NCI-H226 (cell line): ENCODE results near the gene SFXN5.
"Not testable (repeated sequence)": the region's sequence is repeated elsewhere in the genome, so short reads cannot be mapped to it uniquely, and the experiment has no call there.

Experiments used
- DNase-seq: peaks from one replicate; pipeline ENCODE4 v3.0.0-alpha.2; 2015

Gene SFXN5

GRCh38 chr2:73100956-73101355, 29.4 kb upstream of the SFXN5 start:
- DNase-seq = no peak

GRCh38 chr2:73099486-73099885, 28.0 kb upstream of the SFXN5 start:
- DNase-seq = no peak

- no peak for DNase-seq
Measured at GRCh38 chr2:73095910-73096309, 24.4 kb upstream of the SFXN5 start.

- DNase-seq = not testable (repeated sequence)
Measured at GRCh38 chr2:73093601-73094218, 22.2 kb upstream of the SFXN5 start.

GRCh38 chr2:73092146-73092783, 20.8 kb upstream of the SFXN5 start:
- no peak for DNase-seq

- no peak for DNase-seq
Measured at GRCh38 chr2:73091696-73092095, 20.2 kb upstream of the SFXN5 start.

- DNase-seq = peak; percentile 61
Measured at GRCh38 chr2:73091164-73091563, 19.7 kb upstream of the SFXN5 start.

- peak; percentile 100 for DNase-seq
Measured at GRCh38 chr2:73089270-73090030, 17.9 kb upstream of the SFXN5 start.

GRCh38 chr2:73088703-73089102, 17.2 kb upstream of the SFXN5 start:
- DNase-seq = no peak

GRCh38 chr2:73088211-73088610, 16.7 kb upstream of the SFXN5 start:
- DNase-seq = no peak

- DNase-seq = no peak
Measured at GRCh38 chr2:73087311-73087710, 15.8 kb upstream of the SFXN5 start.

GRCh38 chr2:73085691-73086090, 14.2 kb upstream of the SFXN5 start:
- peak; percentile 60 for DNase-seq

GRCh38 chr2:73084971-73085370, 13.5 kb upstream of the SFXN5 start:
- DNase-seq = no peak

- no peak for DNase-seq
Measured at GRCh38 chr2:73083886-73084800, 12.6 kb upstream of the SFXN5 start.

- DNase-seq = no peak
Measured at GRCh38 chr2:73082523-73083410, 11.3 kb upstream of the SFXN5 start.

GRCh38 chr2:73081181-73081671, 9.7 kb upstream of the SFXN5 start:
- DNase-seq = no peak

GRCh38 chr2:73080321-73081131, 9.0 kb upstream of the SFXN5 start:
- DNase-seq = no peak

- DNase-seq = no peak
Measured at GRCh38 chr2:73079636-73080035, 8.1 kb upstream of the SFXN5 start.

GRCh38 chr2:73078457-73079411, 7.2 kb upstream of the SFXN5 start:
- DNase-seq = no peak

- DNase-seq = no peak
Measured at GRCh38 chr2:73077424-73077795, 5.9 kb upstream of the SFXN5 start.
